ENCODE measurements around the gene LIN52.

The LIN52 gene

GRCh38 chr14:74179856-74180255 is 95.1 kb downstream of the LIN52 start:
- Histone ChIP-seq H2AFZ (ENCODE audit: low read depth, low read length) (no peak overlapping the region), H3K4me2 (ENCODE audit: low read length) (no peak overlapping the region), H3K9me3 (ENCODE audit: insufficient read depth, low read length) (no peaks in the 10 kb centered on the region), H3K9ac (ENCODE audit: low read length) (no peak overlapping the region), H3K4me1 (ENCODE audit: low read length) (no peaks in the 10 kb centered on the region), H3K27me3 (ENCODE audit: low read depth, low read length) (no peaks in the 10 kb centered on the region), H3K27ac (ENCODE audit: low read length) (no peak overlapping the region), H3K36me3 (replicated peaks; ENCODE audit: low read depth, low read length) (no peaks in the 10 kb centered on the region), H4K20me1 (ENCODE audit: insufficient read depth, low read length) (no peaks in the 10 kb centered on the region), H3K79me2 (ENCODE audit: low read length) (no peaks in the 10 kb centered on the region), H3K4me3 (ENCODE audit: low read length) (no peak overlapping the region)
- TF ChIP-seq EZH2phosphoT487 (IDR thresholded peaks at IDR 0.05; ENCODE audit: low read depth): no peak
- no peak for TF ChIP-seq CTCF (IDR thresholded peaks at IDR 0.05; ENCODE audit: low read depth, low read length)

- H3K4me1 ChIP-seq (ENCODE audit: low read length): no peaks in the 10 kb centered on the region
- no peaks in the 10 kb centered on the region for H3K27me3 ChIP-seq (ENCODE audit: low read depth, low read length)
- H3K4me2 ChIP-seq (ENCODE audit: low read length): no peak overlapping the region
- no peaks in the 10 kb centered on the region for H3K9me3 ChIP-seq (ENCODE audit: insufficient read depth, low read length)
- H2AFZ ChIP-seq (ENCODE audit: low read depth, low read length): no peak overlapping the region
- TF ChIP-seq EZH2phosphoT487 (IDR thresholded peaks at IDR 0.05; ENCODE audit: low read depth) (no peak), CTCF (IDR thresholded peaks at IDR 0.05; ENCODE audit: low read depth, low read length) (no peak)
- H3K27ac ChIP-seq (ENCODE audit: low read length): no peak overlapping the region
- H3K36me3 ChIP-seq (replicated peaks; ENCODE audit: low read depth, low read length): no peaks in the 10 kb centered on the region
- H4K20me1 ChIP-seq (ENCODE audit: insufficient read depth, low read length): no peaks in the 10 kb centered on the region
- H3K79me2 ChIP-seq (ENCODE audit: low read length): no peaks in the 10 kb centered on the region
- H3K9ac ChIP-seq (ENCODE audit: low read length): no peak overlapping the region
- no peak overlapping the region for H3K4me3 ChIP-seq (ENCODE audit: low read length)
Observed at GRCh38 chr14:74190927-74191575, 106.3 kb downstream of the LIN52 start.

DNA sequence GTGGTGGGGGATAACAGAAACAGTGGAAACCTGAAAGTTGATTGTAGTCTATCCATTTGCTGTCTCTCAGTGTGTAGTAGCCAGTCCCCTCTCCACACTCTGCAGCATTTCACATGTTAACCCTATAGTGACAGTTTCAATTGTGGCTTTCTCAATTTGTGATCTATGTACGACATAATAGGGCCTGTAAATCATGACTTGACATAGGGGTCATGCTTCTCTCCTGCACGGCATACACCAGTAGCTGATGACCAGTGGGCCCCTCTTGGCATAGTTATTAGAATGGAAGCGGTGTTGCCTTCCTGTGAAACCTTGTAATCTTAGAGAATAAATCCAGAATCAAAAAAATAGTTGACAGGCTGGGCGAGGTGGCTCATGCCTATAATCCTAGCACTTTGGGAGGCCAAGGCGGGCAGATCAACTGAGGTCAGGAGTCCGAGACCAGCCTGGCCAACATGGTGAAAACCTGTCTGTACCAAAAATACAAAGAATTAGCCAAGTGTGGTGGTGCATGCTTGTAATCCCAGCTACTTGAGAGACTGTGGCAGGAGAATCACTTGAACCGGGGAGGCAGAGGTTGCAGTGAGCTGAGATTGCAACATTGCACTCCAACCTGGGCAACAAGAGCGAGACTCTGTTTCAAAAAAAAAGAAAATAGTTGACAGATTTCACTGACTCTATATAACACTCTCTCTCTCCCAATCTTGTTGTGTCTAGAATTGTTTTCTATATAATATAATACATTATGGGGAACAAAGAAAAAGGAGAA is 109.9 kb downstream of the LIN52 start:
- Histone ChIP-seq H2AFZ (ENCODE audit: low read depth, low read length) (no peak overlapping the region), H3K36me3 (replicated peaks; ENCODE audit: low read depth, low read length) (no peaks in the 10 kb centered on the region), H4K20me1 (ENCODE audit: insufficient read depth, low read length) (no peaks in the 10 kb centered on the region; the same call in none of the 2 replicates), H3K4me2 (ENCODE audit: low read length) (no peak overlapping the region), H3K79me2 (ENCODE audit: low read length) (no peaks in the 10 kb centered on the region), H3K4me3 (ENCODE audit: low read length) (no peak overlapping the region), H3K27me3 (ENCODE audit: low read depth, low read length) (no peaks in the 10 kb centered on the region), H3K4me1 (ENCODE audit: low read length) (no peaks in the 10 kb centered on the region), H3K9me3 (ENCODE audit: insufficient read depth, low read length) (no peaks in the 10 kb centered on the region), H3K27ac (ENCODE audit: low read length) (no peak overlapping the region), H3K9ac (ENCODE audit: low read length) (no peak overlapping the region)
- TF ChIP-seq EZH2phosphoT487 (IDR thresholded peaks at IDR 0.05; ENCODE audit: low read depth): no peak
- TF ChIP-seq CTCF (IDR thresholded peaks at IDR 0.05; ENCODE audit: low read depth, low read length): no peak

DNA sequence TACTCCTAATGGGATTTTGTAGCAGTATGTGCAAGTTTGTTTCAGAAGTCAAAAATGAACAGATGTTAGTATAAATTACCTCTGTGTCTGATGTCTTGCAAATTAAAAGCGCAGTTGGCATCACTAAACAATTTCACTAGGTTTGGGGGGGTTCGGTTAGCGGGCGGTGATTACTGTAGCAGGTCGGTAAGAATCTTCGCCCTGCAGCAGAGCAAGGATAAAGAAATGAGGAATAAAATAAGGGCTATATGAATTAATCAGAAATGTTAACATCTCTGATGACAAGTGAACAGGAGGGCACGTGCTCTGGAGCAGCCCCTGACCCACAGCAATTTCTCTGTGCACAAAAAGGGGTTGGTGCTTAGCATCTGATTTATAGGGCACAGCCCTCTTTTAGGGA is 110.9 kb downstream of the LIN52 start:
- H3K36me3 ChIP-seq (replicated peaks; ENCODE audit: low read depth, low read length): no peaks in the 10 kb centered on the region
- H3K9ac ChIP-seq (ENCODE audit: low read length): no peak overlapping the region
- no peak overlapping the region for H3K27ac ChIP-seq (ENCODE audit: low read length)
- no peaks in the 10 kb centered on the region for H3K9me3 ChIP-seq (ENCODE audit: insufficient read depth, low read length)
- no peak overlapping the region for H3K4me2 ChIP-seq (ENCODE audit: low read length)
- no peaks in the 10 kb centered on the region; the same call in none of the 2 replicates for H4K20me1 ChIP-seq (ENCODE audit: insufficient read depth, low read length)
- H3K4me1 ChIP-seq (ENCODE audit: low read length): no peaks in the 10 kb centered on the region
- H2AFZ ChIP-seq (ENCODE audit: low read depth, low read length): no peak overlapping the region
- H3K79me2 ChIP-seq (ENCODE audit: low read length): no peaks in the 10 kb centered on the region
- H3K4me3 ChIP-seq (ENCODE audit: low read length): no peak overlapping the region
- TF ChIP-seq CTCF (IDR thresholded peaks at IDR 0.05; ENCODE audit: low read depth, low read length): no peak
- no peak for TF ChIP-seq EZH2phosphoT487 (IDR thresholded peaks at IDR 0.05; ENCODE audit: low read depth)
- H3K27me3 ChIP-seq (ENCODE audit: low read depth, low read length): no peaks in the 10 kb centered on the region

All from OCI-LY3 (cell line).